ENCODE data around the gene ARPIN. TPM values are rescaled to one million over a fixed set of nuclear protein-coding genes. Genes with fewer than 3 reads are reported as not detected.

The ARPIN gene
- total and polyA plus RNA-seq, 9 of the 15 experiments (the other 6 are each of a cell fraction or from before 2014, with no cell fraction given), result not detected

- POLR2A ChIA-PET, result interaction anchor here (0.6 to 0.9 kb wide), 2 partner anchors 179 to 252 kb away, joined by 3 read pairs; no protein-coding TSS in a partner anchor
- DNase-seq (ENCODE audit: extremely low read depth in 1 of 4, low spot score in 3 of 4) (no peak), FAIRE-seq (no peak), ATAC-seq (no peak)
- no peak overlapping the region for H3K4me3 ChIP-seq
- no peaks in the 10 kb centered on the region for H3K9me3 ChIP-seq (replicated peaks; ENCODE audit: control insufficient read depth, insufficient read depth, low read depth, low read length)
- H3K4me2 ChIP-seq (ENCODE audit: insufficient read depth, low read length), result no peak overlapping the region
- BruUV-seq (replicated peaks), result no TSS peak
- H3K79me2 ChIP-seq (ENCODE audit: control insufficient read depth, insufficient read depth, low read length), result no peaks in the 10 kb centered on the region
- H4K20me1 ChIP-seq (replicated peaks; ENCODE audit: control insufficient read depth, insufficient read depth, low read length), result no peaks in the 10 kb centered on the region
- WGBS (ENCODE audit: insufficient coverage, low coverage, missing lambda C conversion rate), result 36% methylated on average over 11 of the region's 12 CpGs
- H2AFZ ChIP-seq (ENCODE audit: low read depth, low read length), result no peak overlapping the region
- no peaks in the 10 kb centered on the region for H3K36me3 ChIP-seq (ENCODE audit: control insufficient read depth, insufficient read depth, low read length)
- H3K27ac ChIP-seq (ENCODE audit: extremely low read depth, low read depth, low read length), result no peak overlapping the region
- H3K4me1 ChIP-seq (replicated peaks in 1 of 2; ENCODE audit: control insufficient read depth in 2 of 2, insufficient read depth in 2 of 2, low read length in 2 of 2), result peaks cover 2 to 6% of the 10 kb centered on the region in 2 experiments; a peak in 2 of 5 replicates
- H3K9me1 ChIP-seq (ENCODE audit: control insufficient read depth, insufficient read depth, low read length), result no peaks in the 10 kb centered on the region
- intact Hi-C loops (cut with micrococcal nuclease) (no loop called here), in situ Hi-C loops (cut with MboI) (loop anchor here (5.0 kb wide), 1 partner anchor 188 kb away; no protein-coding TSS in a partner anchor)
- H3K27me3 ChIP-seq (ENCODE audit: control insufficient read depth in 2 of 2, insufficient read depth in 2 of 2, low read length in 2 of 2), result no peaks in the 10 kb centered on the region; a peak in 1 of 5 replicates
- CTCF ChIA-PET (ENCODE audit: low intra/inter-chr PET ratio), result interaction anchor here (0.6 to 3.9 kb wide), 4 partner anchors 171 to 388 kb away, joined by 3 to 31 read pairs (median 11); no protein-coding TSS in a partner anchor
- no peak overlapping the region for H3K9ac ChIP-seq (ENCODE audit: insufficient read depth in 1 of 2, low read depth in 2 of 2, low read length in 2 of 2)
- TF ChIP-seq POLR2B (IDR thresholded peaks at IDR 0.05; ENCODE audit: low read depth, partially characterized antibody) (no peak), SIRT6 (IDR thresholded peaks at IDR 0.05; ENCODE audit: low read depth, low read length) (no peak), ATF1 (CRISPR knock-in tag; IDR thresholded peaks at IDR 0.05) (no peak), ATF1 (tag; IDR thresholded peaks at IDR 0.05) (no peak), ATF2 (CRISPR knock-in tag; IDR thresholded peaks at IDR 0.05) (no peak), MCM2 (IDR thresholded peaks at IDR 0.05; ENCODE audit: low read depth) (no peak), BRD9 (IDR thresholded peaks at IDR 0.05; ENCODE audit: low read depth, partially characterized antibody) (no peak)
- TF ChIP-seq, protein P1, sequence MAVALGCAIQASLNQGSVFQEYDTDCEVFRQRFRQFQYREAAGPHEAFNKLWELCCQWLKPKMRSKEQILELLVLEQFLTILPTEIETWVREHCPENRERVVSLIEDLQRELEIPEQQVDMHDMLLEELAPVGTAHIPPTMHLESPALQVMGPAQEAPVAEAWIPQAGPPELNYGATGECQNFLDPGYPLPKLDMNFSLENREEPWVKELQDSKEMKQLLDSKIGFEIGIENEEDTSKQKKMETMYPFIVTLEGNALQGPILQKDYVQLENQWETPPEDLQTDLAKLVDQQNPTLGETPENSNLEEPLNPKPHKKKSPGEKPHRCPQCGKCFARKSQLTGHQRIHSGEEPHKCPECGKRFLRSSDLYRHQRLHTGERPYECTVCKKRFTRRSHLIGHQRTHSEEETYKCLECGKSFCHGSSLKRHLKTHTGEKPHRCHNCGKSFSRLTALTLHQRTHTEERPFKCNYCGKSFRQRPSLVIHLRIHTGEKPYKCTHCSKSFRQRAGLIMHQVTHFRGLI (CRISPR knock-in tag; IDR thresholded peaks at IDR 0.05), result no peak
- TF ChIP-seq, protein P2, sequence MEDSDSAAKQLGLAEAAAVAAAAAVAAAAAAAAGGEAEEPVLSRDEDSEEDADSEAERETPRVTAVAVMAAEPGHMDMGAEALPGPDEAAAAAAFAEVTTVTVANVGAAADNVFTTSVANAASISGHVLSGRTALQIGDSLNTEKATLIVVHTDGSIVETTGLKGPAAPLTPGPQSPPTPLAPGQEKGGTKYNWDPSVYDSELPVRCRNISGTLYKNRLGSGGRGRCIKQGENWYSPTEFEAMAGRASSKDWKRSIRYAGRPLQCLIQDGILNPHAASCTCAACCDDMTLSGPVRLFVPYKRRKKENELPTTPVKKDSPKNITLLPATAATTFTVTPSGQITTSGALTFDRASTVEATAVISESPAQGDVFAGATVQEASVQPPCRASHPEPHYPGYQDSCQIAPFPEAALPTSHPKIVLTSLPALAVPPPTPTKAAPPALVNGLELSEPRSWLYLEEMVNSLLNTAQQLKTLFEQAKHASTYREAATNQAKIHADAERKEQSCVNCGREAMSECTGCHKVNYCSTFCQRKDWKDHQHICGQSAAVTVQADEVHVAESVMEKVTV (CRISPR knock-in tag; IDR thresholded peaks at IDR 0.05), result no peak
These were observed 13.3 kb downstream of the ARPIN start for GRCh38 chr15:89899295-89899945.
